HG03066 (cell line): Measurements from ENCODE around the gene TRIM28.
"Not testable (repeated sequence)": the region's sequence is repeated elsewhere in the genome, so short reads cannot be mapped to it uniquely, and the experiment has no call there.

Source experiments
- ATAC-seq: cut with Tn5 transposase; IDR thresholded peaks from one replicate; pipeline ENCODE4 v1.9.1; 2021; ENCODE audit warnings: low read depth; ENCODE audit not compliant: unreplicated experiment

Gene TRIM28

GRCh38 chr19:58543826-58544590, at the start of gene TRIM28:
Gene TRIM28, plus strand, starts transcription at chr19:58544064. Its CDS starts 694 bp downstream, at chr19:58544758.
- ATAC-seq: peak; percentile 81

- ATAC-seq: no peak
Measured at GRCh38 chr19:58497634-58498170, 46.2 kb upstream of the TRIM28 start.

- no peak for ATAC-seq
Measured at GRCh38 chr19:58498316-58499020, 45.4 kb upstream of the TRIM28 start.

GRCh38 chr19:58499021-58499927, 44.6 kb upstream of the TRIM28 start:
- peak; percentile 83 for ATAC-seq

- no peak for ATAC-seq
Measured at GRCh38 chr19:58500242-58500641, 43.6 kb upstream of the TRIM28 start.

GRCh38 chr19:58507602-58508223, 36.2 kb upstream of the TRIM28 start:
- not testable (repeated sequence) for ATAC-seq

- no peak for ATAC-seq
Measured at GRCh38 chr19:58509731-58510083, 34.2 kb upstream of the TRIM28 start.

GRCh38 chr19:58510084-58510862, 33.6 kb upstream of the TRIM28 start:
- no peak for ATAC-seq

- no peak for ATAC-seq
Measured at GRCh38 chr19:58511353-58512208, 32.3 kb upstream of the TRIM28 start, which contains the start of gene SLC27A5. Gene SLC27A5, minus strand, starts transcription at chr19:58511992. Its CDS starts 37 bp downstream, at chr19:58511955.

GRCh38 chr19:58513213-58513693, 30.6 kb upstream of the TRIM28 start:
- no peak for ATAC-seq

GRCh38 chr19:58513694-58514563, 29.9 kb upstream of the TRIM28 start:
- ATAC-seq: peak; percentile 82

GRCh38 chr19:58514564-58515022, 29.3 kb upstream of the TRIM28 start:
- no peak for ATAC-seq

GRCh38 chr19:58515259-58515658, 28.6 kb upstream of the TRIM28 start:
- ATAC-seq: no peak

- ATAC-seq: no peak
Measured at GRCh38 chr19:58516246-58516836, 27.5 kb upstream of the TRIM28 start.

- ATAC-seq: no peak
Measured at GRCh38 chr19:58516964-58517833, 26.7 kb upstream of the TRIM28 start.
